Stimulated activated CD4-positive, alpha-beta T cell treated with anti-CD3 and anti-CD28 coated beads, Interleukin-15, amount 100 ng/mL, for 24 hours (primary cell): Measurements from ENCODE around the gene CNOT11.
"Not testable (repeated sequence)": the region's sequence is repeated elsewhere in the genome, so short reads cannot be mapped to it uniquely, and the experiment has no call there.

Source experiments
- DNase-seq: peaks from one replicate; pipeline ENCODE4 v3.0.0-alpha.2; 2020

CNOT11 gene

DNA sequence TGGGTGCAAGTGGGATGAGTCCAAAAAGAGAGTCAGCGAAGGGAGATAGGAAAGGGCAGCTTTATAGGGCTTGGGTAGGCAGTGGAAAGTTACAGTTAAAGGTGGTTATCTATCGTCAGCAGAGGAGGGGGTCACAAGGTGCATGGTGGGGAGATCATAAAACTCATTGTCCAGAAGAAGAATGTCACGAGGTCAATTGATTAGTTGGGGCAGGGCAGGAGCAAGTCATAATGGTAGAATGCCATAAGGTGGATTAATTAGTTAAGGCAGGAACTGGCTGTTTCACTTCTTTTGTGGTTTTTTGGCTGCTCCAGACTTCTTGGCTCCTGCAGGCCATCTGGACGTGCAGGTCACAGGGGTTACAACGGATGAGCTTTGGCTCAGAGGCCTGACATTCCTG lies 3.9 kb upstream of the CNOT11 start:
- DNase-seq = not testable (repeated sequence)

DNA sequence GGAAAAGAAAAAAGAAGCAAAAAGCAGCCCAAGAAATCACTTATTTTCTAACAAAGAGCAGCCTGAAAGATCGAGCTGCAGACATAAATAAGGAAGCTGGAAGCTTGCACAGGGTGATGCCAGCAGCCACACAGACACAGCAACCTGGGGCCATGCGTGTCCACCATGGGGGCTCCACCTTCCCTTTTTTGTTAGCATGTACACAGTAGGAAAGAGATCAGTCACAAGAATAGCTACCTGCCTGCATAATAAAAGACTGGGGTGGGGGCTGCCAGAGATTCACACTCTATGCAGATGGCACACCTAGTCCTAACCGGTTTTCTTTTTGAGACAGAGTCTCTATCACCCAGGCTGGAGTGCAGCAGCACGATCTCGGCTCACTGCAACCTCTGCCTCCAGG lies 2.9 kb upstream of the CNOT11 start:
- DNase-seq = no peak

DNA sequence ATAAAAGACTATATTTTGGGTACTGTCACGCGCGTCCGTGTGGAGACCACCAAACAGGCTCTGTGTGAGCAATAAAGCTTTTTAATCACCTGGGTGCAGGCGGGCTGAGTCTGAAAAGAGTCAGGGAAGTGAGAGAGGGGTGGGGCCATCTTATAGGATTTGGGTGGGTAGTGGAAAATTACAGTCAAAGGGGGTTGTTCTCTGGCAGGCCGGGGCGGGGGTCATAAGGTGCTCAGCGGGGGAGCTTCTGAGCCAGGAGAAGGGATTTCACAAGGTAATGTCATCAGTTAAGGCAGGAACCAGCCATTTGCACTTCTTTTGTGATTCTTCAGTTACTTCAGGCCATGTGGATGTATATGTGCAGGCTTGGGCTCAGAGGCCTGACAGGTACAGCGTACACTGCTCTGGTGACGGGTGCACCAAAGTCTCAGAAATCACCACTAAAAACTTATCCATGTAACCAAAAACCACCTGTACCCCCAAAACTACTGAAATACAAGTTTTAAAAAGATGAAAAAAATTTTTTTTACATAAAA lies 1.4 kb upstream of the CNOT11 start:
- not testable (repeated sequence) for DNase-seq

DNA sequence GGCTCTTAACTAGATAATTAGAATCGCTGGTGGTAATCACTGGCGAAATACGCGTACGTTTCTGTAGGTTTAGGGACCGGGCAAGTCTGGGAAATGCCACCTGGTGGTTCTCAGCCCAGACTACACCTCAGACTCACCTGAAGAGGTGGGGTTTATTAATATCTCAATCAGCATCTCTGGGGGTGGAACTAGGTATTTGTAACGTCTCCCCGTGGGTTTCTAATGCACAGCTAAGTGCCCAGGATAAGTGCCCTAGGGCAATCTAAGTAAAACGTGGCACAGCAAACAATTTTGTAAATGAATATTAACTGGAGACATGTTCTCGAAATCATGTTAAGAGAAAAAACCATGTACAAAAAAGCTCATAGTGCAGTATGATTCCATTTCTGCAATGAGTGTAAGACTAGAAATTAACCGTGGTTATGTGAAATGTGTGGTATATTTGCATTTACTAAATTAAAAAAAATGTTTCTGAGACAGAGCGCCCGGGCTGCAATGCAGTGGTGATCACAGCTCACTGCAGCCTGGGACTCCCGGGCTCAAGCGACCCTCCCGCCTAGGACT lies 760 bp upstream of the CNOT11 start:
- DNase-seq = peak; percentile 24

DNA sequence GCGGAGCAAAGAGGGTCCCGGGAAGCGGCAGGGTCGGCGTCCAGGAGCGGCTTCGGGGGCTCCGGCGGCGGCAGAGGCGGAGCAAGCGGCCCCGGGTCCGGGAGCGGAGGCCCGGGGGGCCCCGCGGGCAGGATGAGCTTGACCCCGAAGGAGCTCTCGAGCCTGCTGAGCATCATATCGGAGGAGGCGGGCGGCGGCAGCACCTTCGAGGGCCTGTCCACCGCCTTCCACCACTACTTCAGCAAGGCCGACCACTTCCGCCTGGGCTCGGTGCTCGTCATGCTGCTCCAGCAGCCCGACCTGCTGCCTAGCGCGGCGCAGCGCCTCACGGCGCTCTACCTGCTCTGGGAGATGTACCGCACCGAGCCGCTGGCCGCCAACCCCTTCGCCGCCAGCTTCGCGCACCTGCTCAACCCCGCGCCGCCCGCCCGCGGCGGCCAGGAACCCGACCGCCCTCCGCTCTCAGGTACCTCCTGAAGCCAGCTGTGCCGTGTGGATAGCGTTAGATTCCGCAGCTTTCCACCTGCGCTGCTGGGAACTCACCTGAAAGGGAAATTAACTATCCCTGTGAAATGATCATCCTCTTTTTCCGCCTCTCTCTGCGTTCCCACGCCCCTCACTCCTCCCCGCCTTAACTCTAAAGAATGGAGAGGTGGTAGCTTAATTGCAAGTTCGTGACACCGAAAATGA lies 472 bp downstream of the CNOT11 start:
- DNase-seq = peak; percentile 79

DNA sequence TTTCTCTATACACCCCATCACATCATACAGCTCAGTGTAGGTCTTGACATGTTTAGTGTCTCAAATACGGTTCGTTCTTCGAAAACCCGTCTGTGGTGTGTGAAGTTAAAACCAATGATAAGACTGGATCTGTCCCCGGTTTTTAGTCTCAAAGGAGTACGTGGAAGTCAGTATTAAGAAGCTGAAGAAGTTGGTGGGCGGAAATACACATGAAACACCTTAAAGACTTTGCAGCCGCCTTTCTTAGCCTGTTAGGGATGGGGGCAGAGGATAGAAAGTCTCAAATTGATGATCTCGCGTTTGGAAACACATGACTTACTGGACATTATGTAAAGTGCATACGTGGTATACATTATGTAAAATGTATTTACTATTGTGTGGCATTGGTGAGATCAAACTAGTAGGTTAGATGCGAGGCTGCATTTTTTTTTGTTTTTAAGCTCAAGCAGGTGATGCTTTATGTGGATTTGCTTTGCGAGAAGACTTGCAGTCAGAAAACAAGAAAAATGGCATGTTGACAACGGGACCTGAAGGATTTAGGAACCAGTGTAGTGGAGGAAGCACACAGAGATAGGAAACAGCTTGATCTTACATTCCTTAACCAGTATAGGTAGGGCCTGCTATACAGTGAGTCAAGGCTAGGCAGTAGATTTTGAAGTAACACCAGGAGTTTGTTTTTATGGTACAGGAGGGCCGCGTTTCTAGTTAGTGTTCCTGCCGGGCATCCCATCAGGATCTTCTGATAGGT lies 1.2 kb downstream of the CNOT11 start:
- no peak for DNase-seq

DNA sequence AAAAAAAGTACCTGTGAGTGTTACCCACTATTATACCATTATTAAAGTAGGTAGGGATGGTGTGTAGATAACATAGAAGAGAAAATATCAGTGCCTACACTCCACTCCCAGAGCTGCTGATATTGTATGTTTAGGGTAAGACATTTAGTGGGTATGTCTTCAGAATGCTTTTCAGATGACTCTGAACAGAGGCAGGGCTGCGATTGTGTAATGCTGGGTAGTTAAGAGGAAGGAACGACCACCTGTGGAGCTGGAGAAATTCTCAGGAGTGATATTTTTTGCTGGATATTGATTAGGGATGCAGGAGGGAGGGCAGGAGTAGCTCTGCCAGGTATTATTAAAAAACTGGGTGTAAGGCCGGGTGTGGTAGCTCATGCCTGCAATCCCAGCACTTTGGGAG lies 2.8 kb downstream of the CNOT11 start:
- DNase-seq = no peak

DNA sequence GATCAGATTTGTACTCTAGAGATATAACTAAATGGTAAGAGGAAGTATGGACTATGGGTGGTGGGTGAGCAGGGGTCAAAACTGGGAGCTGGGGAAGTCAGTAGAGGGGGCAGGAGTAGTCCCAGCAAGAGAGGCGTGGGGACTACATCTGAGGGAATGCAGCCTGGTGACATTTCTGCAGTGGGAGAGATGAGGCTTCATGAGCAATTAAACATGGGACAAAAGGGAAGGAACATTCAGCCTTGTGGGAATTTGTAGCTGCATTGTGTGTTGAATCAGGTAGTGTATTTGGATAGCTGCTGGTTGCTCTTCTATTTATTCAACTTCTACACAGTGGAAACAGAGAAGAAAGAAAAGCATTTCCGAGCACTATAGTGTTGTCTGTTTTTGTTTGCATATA lies 3.6 kb downstream of the CNOT11 start:
- no peak for DNase-seq

DNA sequence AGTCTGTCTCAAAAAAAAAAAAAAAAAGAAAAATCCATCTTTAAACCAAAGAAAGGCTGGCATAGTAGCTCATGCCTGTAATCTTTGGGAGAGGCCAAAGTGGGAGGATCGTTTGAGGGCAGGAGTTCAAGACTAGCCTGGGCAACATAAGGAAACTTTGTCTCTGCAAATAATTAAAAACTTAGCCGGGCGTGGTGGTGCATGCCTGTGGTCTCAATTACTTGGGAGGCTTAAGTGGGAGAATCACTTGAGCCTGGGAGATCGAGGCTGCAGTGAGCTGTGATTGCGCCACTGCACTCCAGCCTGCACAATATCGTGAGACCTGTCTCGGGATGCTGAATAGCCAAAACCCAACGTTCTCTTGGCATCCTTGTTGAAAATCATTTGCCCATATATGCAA lies 6.1 kb downstream of the CNOT11 start:
- DNase-seq = no peak

DNA sequence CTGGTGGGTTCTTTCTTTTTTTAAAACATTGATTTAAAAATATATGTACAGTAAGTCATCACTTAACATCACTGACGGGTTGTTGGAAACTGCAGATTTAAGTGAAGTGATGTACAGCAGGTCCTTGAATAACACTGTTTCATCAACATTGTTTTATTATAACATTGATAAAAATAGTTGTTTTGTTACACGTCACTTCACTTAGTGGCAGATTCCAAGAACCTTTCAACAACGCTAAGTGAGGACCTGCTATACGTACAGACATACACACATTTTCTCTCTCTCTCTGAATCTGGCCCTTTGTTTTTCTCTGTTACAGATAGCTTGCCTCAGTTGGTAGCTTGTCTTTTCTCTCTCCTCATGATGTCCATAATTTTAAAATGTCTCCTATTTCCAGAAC lies 9.5 kb downstream of the CNOT11 start:
- no peak for DNase-seq

DNA sequence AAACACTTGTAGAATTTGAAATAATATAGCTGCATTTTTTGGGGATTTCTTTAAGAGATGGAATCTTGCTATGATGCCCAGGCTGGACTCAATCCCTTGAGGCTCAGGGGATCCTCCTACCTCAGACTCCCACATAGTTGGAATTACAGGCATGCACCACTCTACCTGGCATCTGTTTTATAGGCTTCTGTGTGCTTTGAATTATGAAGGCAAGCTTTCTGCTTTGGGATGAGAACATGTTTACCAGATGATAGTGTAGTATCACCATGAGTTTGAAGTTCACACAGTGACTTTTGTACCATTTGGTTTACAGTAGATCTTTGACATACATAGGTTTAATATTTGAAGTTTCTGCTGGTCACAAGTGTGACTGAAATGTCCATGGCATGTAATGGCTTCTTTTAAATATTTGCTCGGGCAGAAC lies 10.7 kb downstream of the CNOT11 start:
- no peak for DNase-seq

DNA sequence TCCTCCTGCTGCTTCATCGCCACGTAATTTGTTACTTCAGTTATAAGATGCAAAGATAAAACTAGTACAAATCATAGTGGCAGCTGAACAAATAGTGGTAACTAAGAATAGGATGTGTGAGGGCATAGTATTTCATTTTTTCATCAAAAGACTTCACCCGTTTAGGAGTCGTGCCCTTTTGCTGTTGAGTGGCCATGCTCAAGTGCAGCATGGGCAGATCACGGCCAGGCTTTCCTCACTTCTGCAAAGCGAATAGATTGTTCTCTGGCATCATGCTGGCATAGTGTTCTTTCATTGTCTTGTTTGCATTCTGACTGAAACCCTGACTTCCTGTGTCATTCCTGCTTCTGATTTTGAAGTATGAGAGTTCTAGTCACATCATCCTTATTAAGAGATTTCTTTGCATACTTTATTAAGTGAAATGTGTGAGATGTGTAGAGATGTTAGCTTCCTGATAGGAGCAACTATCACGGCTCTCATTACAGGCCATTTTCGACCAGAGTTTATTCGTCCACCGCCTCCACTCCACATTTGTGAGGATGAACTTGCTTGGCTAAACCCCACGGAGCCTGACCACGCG lies 11.8 kb downstream of the CNOT11 start:
- no peak for DNase-seq

DNA sequence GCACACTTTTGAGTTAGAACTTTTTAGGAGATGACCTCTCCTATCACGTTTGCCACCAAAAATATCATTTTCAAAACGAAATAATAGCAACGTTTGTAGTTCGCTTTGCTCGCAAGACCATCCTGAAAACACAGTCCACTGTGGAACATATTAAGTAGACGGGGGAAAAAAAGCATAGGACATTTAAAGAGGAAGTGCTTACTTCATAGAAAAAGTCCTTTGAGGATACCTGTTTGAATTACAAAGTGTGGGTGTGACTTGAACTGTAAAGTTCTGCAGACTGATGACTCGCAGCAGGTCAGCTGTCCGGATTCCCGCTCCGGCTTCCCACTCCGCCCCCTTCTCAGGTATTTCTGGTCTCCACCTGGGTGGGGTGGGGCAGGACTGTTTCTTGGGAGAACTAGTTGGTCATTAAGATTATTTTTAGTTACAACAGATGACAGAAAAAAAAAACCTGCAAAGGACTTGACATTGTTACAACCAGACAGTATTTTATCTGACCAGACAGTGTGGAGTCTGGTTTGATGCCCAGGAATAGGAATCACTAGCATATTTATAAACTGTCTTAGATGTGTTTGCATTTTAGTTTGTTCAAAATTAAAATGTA lies 13.3 kb downstream of the CNOT11 start:
- DNase-seq = no peak

DNA sequence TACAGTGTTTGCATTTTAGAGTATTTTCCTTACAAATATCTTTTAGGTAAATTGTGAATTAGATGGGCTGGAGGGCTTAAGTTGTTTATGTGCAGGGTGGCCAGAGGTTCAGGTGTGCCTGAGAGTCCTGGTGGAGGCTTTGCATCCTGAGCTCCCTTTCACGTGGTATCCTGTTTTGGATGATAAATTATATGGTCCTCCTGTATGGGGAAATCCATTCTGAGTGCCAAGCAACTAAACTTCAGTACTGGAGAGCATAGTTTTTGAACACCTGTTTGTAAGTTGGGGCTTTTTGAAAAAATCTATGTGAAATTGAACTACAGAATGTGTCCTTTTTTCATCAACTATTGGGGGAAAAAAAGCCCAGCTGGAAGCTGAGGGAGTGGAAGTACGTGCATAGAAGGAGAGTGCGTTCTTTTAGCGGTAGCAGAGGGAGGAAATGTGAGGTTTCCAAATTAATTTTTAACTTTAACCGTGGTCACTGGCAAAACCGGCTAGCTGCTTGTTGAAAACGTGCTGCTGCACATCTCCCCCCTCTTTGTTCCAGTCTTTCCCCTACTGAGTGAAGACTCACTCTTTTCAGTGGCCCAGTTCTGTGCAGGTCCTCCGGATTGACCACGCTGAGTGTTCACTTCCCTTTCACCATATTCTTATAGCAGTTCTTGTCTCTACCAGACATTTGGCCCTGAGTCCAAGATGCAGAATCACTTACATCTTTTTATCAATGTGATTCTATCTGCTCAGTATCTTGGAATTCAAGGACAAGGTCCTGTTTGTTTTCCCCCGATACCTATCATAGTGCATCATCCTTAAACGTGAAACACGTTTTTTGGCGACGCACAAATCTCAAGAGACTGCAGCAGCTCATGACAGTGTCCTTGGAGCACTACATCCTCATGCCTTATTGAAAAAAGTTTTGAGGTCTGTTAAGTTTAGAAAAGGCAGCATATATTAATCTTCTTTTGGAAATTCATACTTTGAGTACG lies 15.3 kb downstream of the CNOT11 start:
- DNase-seq = no peak

DNA sequence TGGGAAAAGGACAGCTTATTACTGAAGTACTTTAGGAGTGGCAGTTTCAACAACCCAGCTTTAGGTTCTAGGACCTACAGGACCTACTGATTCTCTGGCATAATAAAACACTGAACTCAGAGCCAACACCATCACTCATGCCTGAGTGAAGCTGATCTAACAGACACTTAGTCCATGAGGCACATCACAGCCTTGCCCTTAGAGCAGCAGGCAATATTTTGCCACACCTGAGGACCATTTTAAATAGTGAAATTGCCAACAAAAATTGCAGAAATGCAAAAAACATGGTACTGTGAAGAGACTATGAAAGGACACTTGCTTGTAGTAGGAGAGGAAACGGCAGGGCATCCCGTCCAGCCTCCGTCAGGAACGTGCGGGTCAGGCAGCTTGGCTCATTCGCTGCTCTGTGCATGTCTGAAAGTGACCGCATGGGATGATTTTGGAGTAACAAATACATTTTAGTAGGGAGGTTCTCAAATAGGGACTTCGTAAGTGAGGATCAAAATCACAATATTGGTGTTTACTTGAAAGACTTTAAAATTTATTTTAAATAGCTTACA lies 18.1 kb downstream of the CNOT11 start:
- no peak for DNase-seq

DNA sequence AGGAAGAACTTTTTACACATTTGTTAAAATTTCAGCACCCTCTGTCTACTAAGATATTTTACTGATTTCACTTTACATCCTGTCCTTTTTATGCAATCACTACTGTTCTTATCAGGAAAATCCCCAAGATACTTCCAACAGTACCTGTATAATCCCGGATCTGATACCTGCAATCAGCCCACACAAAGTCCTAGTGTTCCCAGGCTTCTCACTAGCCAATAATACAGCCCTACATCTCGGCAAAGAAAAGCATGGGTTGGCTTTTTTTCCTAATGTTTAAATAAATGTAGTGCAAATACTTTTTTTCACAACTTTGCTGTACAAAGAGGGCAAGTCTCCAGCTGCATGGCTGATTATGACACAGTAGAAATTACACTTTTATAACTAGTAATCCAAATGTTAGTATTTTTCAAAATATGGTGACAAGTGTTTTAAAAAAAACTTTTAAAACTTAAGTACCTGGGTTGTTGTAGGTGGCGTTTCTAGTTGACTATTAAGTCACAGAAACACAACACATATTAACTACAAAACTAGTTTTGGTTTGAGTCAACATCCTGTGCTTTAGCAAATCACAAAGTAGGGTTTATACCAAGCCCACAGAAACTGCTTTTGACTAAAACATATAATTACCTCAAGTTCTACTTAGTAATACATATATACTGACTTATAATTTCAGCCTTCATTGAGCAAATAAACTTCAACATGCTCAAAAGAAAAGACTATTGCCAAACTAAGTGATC lies 19.5 kb downstream of the CNOT11 start:
- DNase-seq = no peak

DNA sequence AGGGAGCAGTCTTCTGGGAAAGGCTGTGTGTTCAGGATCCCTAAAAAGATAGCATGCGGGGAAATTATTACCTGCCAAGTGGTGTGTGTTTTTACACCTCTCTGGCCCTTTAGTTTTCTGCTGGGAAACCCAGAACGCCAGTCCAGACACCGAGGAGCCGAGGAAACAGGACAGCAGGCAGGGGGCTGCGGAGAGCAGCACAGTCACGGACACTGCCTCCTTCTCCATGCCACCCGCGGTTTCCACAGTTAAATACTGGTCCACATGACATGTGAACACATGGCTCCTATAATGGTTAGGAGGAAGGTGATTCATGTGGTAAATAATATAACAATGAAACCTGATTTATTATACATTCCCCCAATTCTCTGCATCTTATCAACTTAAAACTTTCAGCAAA lies 20.4 kb downstream of the CNOT11 start:
- DNase-seq = no peak

DNA sequence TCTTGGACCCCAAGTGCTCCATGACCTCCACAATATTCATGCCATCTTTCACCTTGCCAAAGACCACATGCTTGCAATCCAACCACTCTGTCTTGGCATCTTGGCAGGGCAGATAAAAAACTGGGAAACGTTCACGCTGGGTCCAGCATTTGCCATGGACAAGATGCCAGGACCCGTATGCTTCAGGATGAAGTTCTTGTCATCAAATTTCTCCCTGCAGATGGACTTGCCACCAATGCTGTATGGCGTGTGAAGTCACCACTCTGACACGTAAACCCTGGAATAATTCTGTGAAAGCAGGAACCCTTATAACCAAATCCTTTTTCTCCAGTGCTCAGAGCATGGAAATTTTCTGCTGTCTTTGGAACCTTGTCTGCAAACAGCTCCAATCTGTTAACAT lies 21.5 kb downstream of the CNOT11 start:
- no peak for DNase-seq

DNA sequence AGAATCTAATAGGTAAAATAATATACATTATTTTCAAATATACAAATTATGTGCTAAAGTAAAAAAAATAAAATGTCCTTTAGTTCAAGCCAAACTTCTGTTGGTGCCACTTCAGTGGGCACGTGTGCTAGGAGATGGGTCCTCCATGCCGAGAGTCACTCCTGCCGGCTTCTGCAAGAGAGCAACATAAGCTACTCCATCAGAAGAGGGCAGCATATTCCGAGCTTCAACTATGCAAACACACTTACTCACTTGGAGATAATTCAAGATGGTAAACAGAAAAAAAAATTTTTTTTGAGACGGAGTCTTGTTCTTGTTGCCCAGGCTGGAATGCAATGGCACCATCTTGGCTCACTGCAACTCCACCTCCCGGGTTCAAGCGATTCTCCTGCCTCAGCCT lies 24.4 kb downstream of the CNOT11 start:
- DNase-seq = no peak

DNA sequence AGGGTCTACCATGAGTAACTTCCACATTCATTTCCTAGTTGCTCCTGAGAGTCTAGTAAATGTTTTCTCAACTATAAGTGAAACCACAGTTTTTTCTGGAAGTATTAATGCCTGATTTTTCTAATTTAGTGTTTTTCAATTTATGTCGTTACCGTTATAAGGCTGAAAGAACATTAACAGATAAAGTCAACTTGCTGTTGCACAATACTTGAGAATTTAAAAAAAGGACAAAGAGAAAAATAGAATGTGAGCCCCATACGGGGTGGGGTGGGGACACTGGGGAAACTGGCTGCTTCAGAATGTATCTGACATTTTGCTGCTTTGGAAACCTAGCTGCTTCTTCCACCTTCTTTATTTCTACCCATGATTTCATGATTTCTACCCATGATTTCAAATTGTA lies 26.2 kb downstream of the CNOT11 start:
- no peak for DNase-seq

DNA sequence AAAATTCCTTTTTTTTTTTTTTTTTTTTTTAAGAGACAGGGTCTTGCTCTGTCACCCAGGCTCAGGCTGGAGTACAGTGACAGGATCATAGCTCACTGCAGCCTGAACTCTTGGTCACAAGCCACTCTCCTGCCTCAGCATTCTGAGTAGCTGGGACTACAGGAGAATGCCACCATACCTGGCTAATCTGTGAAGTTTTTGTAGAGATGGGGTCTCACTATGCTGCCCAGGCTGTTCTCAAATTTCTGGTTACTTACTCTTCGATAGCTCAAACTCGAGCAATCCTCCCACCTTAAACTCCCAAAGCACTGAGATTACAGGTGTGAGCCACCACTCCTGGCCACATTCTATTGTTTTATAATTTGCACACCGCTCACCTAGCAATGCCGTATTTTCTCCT lies 28.8 kb downstream of the CNOT11 start:
- DNase-seq = no peak
